NCI-H2227 treated with DMSO at 0.1 percent for 48 hours (cell line): ENCODE results near the gene EMX1.

ENCODE experiments used
- DNase-seq: peaks from one replicate; lab custom pipeline; 2025; lab: John Stamatoyannopoulos, UW

EMX1 gene

GRCh38 chr2:72917138-72917876 is at the start of gene EMX1:
Gene EMX1 (plus strand): TSS chr2:72917519. CDS start chr2:72917853, 334 bp downstream.
- DNase-seq = peak; percentile 34

- no peak for DNase-seq
These were observed 46.3 kb upstream of the EMX1 start for GRCh38 chr2:72871060-72871459.

- no peak for DNase-seq
These were observed 45.4 kb upstream of the EMX1 start for GRCh38 chr2:72871880-72872279.

GRCh38 chr2:72883356-72883962 is 33.9 kb upstream of the EMX1 start:
- no peak for DNase-seq

DNA sequence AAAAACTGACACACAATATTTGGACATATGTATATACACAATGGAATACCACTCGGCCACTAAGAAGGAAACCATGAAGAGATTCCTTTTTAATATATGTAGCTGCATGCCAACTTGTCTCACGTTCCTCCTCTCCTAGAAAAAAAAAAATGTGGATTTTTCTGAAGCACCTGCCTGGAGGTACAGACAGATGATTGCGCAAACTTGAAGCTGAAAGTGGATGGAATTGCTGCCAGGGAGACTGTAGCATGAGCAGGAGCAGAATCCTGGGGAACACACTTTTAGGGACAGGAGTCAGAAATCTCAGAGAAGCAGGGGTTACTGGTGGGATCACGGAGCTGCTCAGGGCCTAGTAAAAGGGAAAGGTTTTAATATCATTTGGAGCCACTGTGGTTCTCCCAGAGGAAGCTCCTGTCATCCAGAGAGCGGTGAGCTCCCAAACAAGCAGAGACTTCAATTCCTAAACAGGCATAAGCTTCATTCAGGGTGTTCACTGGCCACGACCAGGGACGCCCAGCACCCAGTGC is 30.8 kb upstream of the EMX1 start:
- DNase-seq = no peak

DNA sequence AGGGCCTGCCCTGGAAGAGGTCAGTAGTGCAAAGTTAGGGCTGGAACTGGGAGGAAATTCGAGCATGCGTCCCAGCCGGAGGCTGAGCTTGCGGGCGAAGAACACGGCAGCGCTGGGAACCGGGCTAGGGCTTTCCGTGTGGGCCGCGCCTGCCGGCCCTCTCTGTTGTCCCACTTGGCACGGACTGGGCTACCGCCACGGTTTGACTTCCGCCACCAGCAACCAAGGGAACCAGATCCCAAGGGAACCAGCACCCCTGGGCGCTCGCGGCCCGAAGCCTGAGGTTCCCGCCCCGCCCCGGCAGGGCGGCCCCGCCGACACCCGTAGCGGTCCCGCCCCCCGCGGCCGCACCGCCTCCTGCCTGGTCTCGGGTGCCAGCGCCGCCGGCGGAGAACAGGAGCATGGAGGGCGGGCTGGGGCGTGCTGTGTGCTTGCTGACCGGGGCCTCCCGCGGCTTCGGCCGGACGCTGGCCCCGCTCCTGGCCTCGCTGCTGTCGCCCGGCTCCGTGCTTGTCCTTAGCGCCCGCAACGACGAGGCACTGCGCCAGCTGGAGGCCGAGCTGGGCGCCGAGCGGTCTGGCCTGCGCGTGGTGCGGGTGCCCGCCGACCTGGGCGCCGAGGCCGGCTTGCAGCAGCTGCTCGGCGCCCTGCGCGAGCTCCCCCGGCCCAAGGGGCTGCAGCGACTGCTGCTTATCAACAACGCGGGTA is 30.1 kb upstream of the EMX1 start, which contains the start of gene SPR:
SPR (plus strand) TSS at position 377 of the 708 bp plus-strand sequence; CDS start at position 402, 25 bp downstream.
- peak; percentile 72 for DNase-seq

- peak; percentile 81 for DNase-seq
These were observed 29.4 kb upstream of the EMX1 start for GRCh38 chr2:72887740-72888437.

DNA sequence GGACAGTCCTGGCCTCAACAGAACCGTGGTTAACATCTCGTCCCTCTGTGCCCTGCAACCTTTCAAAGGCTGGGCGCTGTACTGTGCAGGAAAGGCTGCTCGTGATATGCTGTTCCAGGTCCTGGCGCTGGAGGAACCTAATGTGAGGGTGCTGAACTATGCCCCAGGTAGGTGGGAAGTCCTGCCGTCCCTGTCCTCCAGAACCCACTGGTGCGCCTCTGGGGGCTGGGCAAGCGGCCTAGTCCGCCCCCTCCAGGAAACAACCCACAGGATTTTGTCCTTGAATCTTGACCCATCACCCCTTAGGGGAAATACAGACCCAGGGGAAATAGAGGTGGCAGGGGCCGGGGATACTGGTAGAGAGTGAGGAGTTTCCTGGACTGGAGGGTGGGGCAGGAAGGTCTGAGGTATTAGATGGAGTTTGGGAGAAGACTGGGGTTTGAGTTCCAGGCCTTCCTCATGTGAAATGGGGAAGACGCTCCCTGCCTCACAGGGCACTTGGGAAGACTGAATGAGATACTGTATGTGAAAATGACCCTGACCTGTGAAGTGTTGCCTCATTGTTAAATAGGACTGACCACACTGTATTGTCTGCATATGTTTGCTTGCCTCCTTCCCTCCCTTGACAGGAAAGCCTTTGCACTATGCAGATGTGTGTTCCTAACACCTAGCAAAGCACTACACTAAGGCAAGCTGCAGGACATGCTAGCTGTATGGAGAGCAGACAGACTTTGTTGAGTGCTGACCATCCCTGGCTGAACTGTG is 28.7 kb upstream of the EMX1 start:
- no peak for DNase-seq

DNA sequence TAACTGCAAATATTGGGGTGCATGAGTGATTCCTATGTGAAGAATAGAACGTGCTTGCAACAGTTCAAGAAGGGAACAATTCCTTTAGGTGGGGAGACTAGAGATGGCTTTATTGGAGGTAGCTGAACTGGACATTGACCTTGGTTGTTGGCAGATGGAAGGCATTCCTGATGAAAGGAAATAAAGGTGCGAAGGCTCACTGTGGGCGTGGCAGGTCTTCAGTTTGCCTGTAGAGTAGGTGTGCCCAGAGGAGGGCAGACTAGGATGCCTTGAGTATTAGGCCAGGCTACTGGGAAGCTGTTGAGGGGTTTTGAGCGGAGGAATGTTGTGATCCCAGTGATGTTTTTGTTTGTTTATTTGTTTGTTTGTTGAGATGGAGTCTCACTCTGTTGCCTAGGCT is 27.3 kb upstream of the EMX1 start:
- DNase-seq = no peak

DNA sequence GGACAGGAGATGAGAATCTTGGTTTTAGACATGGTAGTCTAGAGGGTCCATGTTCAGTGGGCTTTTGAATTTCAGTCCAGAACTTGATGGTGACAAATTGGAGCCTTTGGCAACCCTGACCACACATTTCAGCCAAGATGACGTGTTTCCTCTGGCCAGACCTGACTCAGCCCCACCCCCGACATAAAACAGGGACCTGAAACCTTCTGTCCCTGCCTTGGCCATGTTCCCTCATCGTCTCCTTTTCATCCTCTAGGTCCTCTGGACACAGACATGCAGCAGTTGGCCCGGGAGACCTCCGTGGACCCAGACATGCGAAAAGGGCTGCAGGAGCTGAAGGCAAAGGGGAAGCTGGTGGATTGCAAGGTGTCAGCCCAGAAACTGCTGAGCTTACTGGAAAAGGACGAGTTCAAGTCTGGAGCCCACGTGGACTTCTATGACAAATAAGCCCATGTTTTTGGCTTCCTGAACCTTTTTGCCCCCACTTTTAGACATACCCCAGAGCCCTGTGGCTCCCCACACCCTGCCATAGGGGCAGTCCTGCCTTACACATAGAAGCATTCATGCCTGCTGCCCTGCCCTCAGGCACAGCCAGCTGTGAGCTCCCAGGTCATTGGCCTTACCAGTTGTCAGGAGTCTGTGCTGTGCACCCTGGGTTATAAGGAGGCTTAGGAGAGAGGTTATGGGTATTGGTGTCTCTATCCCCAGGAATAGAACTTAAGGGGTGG is 26.1 kb upstream of the EMX1 start:
- no peak for DNase-seq

DNA sequence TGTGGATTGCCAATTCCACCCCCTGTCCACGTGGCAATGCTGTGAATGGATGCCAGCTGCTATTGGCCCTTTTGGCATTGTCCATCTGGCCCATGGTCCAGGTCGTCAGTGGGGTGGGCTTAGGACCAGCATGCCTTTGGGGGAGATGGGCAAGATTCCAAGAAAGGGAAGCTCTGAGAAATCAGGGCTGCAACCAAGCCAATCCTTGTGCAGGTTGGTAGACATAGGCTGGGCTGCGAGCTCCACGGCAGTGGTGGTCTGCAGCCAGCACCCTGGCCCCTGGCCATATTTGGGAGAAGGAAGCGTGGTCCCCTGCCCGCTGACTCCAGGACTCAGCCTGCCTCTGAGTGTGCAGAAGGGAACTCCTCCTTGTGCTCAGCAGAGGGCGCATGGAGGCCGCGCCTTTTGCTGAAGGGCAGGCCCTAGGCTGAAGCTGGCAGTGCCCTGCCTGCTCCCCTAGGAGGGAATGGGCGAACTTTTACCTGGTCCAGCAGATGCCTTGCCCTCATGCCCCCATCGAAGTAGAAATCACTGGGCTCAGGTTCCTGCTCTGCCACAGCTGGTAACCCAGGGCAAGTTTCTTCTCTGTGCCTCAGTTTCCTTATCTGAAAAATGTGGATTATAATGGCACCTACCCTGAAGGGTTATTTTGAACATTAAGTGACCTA is 24.7 kb upstream of the EMX1 start:
- DNase-seq = peak; percentile 7

DNA sequence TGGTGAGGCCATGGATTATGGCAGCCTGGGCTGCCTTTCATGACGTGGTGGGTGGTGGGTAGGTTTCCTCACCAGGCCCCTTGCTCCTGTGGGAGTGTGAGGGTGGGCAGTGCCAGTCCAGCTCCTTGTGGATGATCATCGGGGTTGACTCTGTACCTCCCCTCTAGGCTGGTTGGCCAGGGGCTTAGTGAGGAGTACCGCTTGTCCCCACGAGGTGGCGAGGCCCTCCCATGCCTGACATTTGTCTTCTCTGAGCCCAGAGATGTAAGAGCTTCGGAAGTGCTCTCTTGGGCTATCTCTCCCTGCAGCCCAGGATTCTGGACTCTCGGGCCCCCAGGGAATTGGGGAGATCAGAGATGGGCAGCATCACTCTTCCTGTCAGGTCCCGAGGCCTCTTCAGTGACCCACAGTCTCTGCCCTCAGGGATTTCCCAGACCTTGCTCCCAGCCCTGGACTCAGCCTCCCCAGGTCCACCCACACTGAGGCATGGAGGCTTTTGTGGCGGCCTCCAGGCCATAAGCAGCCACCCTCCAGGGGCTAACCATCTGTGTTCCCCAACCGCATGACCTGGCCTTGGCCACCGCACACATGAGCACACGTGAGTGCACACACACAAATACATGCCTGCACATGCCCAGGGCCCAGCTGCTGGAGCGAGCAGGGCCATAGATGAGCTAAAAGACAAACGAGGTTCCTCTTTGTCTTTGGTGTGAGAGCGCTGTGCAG is 23.6 kb upstream of the EMX1 start:
- DNase-seq = peak; percentile 21

GRCh38 chr2:72894514-72894913 is 22.8 kb upstream of the EMX1 start:
- DNase-seq = no peak

DNA sequence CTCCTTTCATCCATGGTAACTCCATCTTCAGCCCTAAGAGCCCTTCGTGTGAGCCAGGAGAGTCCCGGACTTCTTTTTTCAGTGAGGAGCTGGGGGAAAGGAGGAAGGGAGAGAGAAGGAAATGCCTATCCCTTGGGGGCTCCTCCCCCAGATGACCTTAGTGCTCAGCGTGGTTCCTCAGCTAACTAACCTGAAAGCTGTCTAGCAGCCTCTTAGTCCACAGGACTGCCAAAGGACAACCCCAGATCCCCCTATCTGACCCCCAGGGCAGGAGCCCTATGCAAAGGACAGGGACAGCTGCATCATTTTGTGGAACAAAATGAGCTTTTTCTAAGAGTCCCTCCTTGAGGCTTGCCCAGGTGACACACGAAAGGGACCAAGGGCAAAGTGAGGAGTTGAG is 22.2 kb upstream of the EMX1 start:
- DNase-seq = no peak

GRCh38 chr2:72895759-72896281 is 21.5 kb upstream of the EMX1 start:
- peak; percentile 65 for DNase-seq

DNA sequence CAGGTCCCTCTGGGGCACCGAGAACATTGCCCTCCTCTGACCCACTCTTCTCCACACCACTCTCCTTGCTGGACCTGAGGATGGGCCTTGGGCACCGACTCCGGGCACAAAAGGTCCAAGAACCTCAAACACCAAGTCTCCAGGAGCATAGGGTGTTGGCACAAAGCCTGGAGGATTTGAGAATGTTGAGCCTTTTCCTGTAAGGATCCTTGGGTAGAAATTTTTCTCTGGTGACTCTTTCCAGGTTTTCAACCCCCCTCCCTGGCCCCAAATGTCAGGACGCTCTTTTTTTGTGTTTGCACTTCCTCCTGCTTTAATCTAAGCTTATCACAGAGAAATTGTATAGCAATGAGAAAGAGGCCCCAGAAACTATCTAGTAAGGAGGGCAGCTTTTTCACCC is 20.9 kb upstream of the EMX1 start:
- no peak for DNase-seq

DNA sequence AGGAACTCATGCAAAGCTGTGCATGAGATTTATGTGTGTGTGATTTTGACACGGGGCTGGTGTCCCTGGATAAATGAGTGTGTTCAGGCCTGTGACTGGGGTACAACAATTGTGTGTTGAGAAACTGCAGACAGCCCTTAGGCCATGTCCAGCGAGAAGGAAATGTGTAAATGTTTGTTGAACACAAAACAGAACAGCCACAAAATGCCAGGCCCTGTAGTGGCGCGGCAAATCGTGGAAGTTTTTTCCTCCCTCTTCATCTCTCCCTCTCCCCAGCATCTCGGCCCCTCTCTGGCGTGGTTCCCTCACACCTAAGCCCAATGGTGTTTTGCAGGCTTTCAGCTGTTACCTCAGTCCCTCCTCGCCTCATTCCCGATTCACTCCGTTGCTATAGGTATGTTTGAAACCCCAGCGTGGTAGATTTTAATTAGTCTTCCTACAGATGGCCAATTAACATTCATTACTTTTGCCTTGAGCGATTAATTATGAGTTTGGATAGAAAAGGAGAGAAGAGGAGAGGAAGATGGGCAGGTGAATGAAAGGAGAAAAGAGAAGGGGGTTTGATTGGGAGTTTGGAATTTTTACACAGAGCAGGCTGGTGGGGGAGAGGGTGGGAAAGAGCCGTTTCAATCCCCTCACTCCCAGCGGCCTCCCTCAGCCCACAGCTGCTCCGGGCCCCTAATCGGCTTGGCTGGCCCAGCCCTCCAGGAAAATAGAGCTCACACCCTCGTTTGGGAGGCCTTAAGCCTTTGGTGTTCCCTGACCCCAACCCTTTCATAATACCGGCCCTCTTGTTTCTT is 19.3 kb upstream of the EMX1 start:
- DNase-seq = no peak

DNA sequence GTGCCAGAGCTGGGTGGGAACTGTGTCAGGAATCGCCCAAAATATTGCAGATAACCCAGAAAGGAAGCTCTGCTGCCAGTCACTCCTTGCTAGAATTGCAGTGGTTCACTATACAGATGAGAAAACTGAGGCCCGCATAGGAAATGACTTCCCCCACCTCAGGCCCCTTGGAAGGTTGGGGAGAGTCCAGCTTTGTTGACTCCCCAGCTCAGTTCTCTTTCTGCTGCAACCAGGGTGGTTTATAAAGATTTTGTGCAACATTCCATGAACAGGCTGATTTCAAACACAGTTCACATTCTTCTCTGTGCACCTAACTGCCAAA is 18.8 kb upstream of the EMX1 start:
- DNase-seq = no peak
